ENCODE measurements around the gene TECPR2. TPM values are rescaled to one million over a fixed set of nuclear protein-coding genes. Genes with fewer than 3 reads are reported as not detected.
"Not testable (repeated sequence)": the region's sequence is repeated elsewhere in the genome, so short reads cannot be mapped to it uniquely, and the experiment has no call there.

Gene TECPR2
- total RNA-seq, 1 donor from 2014 or later, result 12.0 TPM

DNA sequence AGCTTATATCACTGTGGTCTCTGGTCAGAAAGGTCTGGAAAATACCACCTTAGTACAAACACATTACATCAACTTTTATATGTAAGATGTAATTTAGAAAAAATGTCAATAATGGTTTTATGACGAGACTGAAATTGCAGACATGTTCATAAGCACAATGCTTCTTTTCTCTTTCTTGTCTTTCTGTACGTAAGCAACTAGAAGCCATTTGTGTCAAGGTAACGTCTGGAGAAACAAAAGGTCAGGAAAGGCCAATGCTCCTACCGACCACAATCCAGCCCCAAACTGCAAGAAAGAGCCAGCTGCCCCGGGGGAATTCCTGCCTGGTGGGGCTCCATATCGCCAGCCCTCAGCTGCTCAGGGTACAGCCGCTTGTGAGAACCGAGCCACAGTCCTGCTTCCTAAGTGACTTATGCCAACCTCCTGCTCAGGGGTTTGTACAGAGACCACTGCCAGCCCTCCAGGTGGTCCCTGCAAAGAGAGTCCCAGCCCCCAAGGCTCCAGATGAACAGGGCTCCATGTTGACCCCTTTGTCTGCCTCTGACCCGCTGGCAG lies 36.9 kb upstream of the TECPR2 start:
- Histone ChIP-seq H3K27ac (no peak overlapping the region), H3K4me3 (no peak overlapping the region), H3K36me3 (no peaks in the 10 kb centered on the region), H3K27me3 (no peaks in the 10 kb centered on the region), H3K4me1 (peaks cover 11% of the 10 kb centered on the region), H3K9me3 (no peaks in the 10 kb centered on the region)
- TF ChIP-seq, protein P1, sequence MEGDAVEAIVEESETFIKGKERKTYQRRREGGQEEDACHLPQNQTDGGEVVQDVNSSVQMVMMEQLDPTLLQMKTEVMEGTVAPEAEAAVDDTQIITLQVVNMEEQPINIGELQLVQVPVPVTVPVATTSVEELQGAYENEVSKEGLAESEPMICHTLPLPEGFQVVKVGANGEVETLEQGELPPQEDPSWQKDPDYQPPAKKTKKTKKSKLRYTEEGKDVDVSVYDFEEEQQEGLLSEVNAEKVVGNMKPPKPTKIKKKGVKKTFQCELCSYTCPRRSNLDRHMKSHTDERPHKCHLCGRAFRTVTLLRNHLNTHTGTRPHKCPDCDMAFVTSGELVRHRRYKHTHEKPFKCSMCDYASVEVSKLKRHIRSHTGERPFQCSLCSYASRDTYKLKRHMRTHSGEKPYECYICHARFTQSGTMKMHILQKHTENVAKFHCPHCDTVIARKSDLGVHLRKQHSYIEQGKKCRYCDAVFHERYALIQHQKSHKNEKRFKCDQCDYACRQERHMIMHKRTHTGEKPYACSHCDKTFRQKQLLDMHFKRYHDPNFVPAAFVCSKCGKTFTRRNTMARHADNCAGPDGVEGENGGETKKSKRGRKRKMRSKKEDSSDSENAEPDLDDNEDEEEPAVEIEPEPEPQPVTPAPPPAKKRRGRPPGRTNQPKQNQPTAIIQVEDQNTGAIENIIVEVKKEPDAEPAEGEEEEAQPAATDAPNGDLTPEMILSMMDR (IDR thresholded peaks at IDR 0.05), result no peak
- no peak for TF ChIP-seq POLR2A (IDR thresholded peaks at IDR 0.05)
- no peak for TF ChIP-seq POLR2AphosphoS5 (IDR thresholded peaks at IDR 0.05; ENCODE audit: insufficient read depth in 1 of 2, low read depth in 1 of 2)
- no peak for DNase-seq (ENCODE audit: extremely low spot score in 2 of 2)
- intact Hi-C loops (cut with DNase I), result no loop called here

DNA sequence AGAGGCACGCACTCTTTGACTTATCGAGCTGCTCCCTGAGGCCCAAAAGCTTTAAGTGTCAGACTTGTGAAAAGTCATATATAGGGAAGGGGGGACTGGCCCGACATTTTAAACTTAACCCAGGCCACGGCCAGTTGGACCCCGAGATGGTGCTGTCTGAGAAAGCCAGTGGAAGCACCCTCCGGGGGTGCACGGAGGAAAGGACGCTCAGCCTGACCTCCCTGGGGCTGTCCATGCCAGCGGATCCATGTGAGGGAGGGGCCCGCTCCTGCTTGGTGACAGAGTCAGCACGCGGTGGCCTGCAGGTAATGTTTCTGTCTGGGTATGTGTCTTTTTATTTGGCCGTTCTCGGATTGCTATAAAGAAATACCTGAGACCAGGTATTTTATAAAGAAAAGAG lies 36.2 kb upstream of the TECPR2 start:
- Histone ChIP-seq H3K27ac (no peak overlapping the region), H3K4me3 (no peak overlapping the region), H3K36me3 (no peaks in the 10 kb centered on the region), H3K4me1 (peaks cover 6% of the 10 kb centered on the region), H3K9me3 (no peaks in the 10 kb centered on the region), H3K27me3 (no peaks in the 10 kb centered on the region)
- DNase-seq (ENCODE audit: extremely low spot score in 2 of 2), result no peak
- intact Hi-C loops (cut with DNase I), result no loop called here
- no peak for TF ChIP-seq POLR2A (IDR thresholded peaks at IDR 0.05)
- TF ChIP-seq, protein P1 (IDR thresholded peaks at IDR 0.05), result no peak
- no peak for TF ChIP-seq POLR2AphosphoS5 (IDR thresholded peaks at IDR 0.05; ENCODE audit: insufficient read depth in 1 of 2, low read depth in 1 of 2)

DNA sequence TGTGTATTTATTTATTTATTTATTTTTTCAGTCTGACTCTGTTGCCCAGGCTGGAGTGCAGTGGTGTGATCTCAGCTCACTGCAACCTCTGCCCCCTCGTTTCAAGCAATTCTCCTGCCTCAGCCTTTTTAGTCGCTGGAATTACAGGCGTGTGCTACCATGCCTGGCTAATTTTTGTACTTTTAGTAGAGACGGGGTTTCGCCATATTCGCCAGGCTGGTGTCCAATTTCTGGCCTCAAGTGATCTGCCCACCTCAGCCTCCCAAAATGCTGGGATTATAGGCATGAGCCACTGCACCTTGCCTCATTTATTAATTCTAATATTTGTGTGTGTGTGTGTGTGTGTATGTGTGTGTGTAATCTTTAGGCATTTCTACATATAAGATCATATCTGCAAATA lies 33.4 kb upstream of the TECPR2 start:
- H3K4me1 ChIP-seq; intact Hi-C loops (cut with DNase I); H3K27ac ChIP-seq; H3K36me3 ChIP-seq; H3K9me3 ChIP-seq; H3K27me3 ChIP-seq; DNase-seq (ENCODE audit: extremely low spot score in 2 of 2); H3K4me3 ChIP-seq: not testable (repeated sequence)

DNA sequence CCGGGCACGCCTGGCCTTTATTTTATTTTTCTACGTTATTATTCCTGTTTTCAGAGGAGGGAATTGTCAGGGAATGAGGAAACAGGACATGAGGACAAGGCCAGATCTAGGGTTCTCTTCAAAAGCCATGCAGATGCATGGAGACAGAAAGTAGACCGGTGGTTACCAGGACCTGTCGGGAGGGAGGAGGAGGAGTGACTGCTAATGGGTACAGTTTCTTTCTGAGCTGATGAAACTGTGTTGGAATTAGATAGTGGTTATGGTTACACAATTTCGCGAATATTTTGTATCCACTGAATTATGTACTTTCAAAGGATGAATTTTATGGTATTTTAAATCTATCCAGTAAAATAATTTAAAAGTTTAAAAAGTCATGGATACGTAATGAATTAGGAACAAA lies 31.9 kb upstream of the TECPR2 start:
- Histone ChIP-seq H3K36me3 (no peaks in the 10 kb centered on the region), H3K27ac (no peak overlapping the region), H3K4me1 (no peaks in the 10 kb centered on the region), H3K27me3 (no peaks in the 10 kb centered on the region), H3K4me3 (no peak overlapping the region), H3K9me3 (no peaks in the 10 kb centered on the region)
- no peak for TF ChIP-seq POLR2A (IDR thresholded peaks at IDR 0.05)
- TF ChIP-seq, protein P1 (IDR thresholded peaks at IDR 0.05), result no peak
- TF ChIP-seq POLR2AphosphoS5 (IDR thresholded peaks at IDR 0.05; ENCODE audit: insufficient read depth in 1 of 2, low read depth in 1 of 2), result no peak
- intact Hi-C loops (cut with DNase I), result no loop called here
- DNase-seq (ENCODE audit: extremely low spot score in 2 of 2), result no peak

DNA sequence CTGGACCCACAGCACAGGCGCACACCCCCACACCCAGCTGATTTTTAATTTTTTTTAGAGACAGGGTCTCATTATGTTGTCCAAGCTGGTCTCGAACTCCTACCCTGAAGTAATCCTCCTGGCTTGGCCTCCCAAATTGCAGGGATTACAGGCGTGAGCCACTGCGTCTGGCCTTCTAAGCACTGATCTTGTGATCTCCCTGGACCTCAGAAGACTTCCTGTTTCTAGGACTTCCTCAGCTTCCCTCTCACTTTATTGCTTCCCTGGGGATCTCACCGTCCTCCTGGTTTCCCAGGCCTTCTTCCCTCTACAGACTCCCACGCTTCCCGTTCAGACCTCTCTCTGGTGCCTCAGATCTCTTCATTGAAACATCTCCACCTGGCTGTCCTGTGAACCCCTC lies 29.4 kb upstream of the TECPR2 start:
- Histone ChIP-seq H3K4me1 (no peaks in the 10 kb centered on the region), H3K36me3 (peaks cover 0 to 15% of the 10 kb centered on the region in 2 donors), H3K27ac (no peak overlapping the region), H3K9me3 (no peaks in the 10 kb centered on the region), H3K4me3 (no peak overlapping the region), H3K27me3 (no peaks in the 10 kb centered on the region)
- TF ChIP-seq, protein P1 (IDR thresholded peaks at IDR 0.05), result no peak
- no peak for TF ChIP-seq POLR2A (IDR thresholded peaks at IDR 0.05)
- TF ChIP-seq POLR2AphosphoS5 (IDR thresholded peaks at IDR 0.05; ENCODE audit: insufficient read depth in 1 of 2, low read depth in 1 of 2), result no peak
- intact Hi-C loops (cut with DNase I), result no loop called here
- no peak for DNase-seq (ENCODE audit: extremely low spot score in 2 of 2)
